ENCODE data around the gene RTN3. TPM values are rescaled to one million over a fixed set of nuclear protein-coding genes. Genes with fewer than 3 reads are reported as not detected.

RTN3 gene
- total RNA-seq, 1 donor from 2014 or later = 45.0 TPM

- H3K4me1 ChIP-seq = peaks cover 17% of the 10 kb centered on the region
- no peaks in the 10 kb centered on the region for H3K36me3 ChIP-seq
- intact Hi-C loops (cut with micrococcal nuclease) = no loop called here
- TF ChIP-seq CTCF (IDR thresholded peaks at IDR 0.05; ENCODE audit: borderline replicate concordance) = no peak
- no peaks in the 10 kb centered on the region for H3K9me3 ChIP-seq (replicated peaks)
- no peak for DNase-seq
- H3K4me3 ChIP-seq = no peak overlapping the region
- no peak overlapping the region for H3K27ac ChIP-seq (replicated peaks)
- H3K27me3 ChIP-seq (ENCODE audit: low read depth) = no peaks in the 10 kb centered on the region
These were observed 93.9 kb downstream of the RTN3 start for GRCh38 chr11:63775191-63775590.

- Histone ChIP-seq H3K4me1 (peaks cover 14% of the 10 kb centered on the region), H3K36me3 (no peaks in the 10 kb centered on the region), H3K27me3 (ENCODE audit: low read depth) (no peaks in the 10 kb centered on the region), H3K9me3 (replicated peaks) (no peaks in the 10 kb centered on the region), H3K27ac (replicated peaks) (no peak overlapping the region), H3K4me3 (no peak overlapping the region)
- no peak for DNase-seq
- no peak for TF ChIP-seq CTCF (IDR thresholded peaks at IDR 0.05; ENCODE audit: borderline replicate concordance)
- intact Hi-C loops (cut with micrococcal nuclease) = no loop called here
These were observed 97.7 kb downstream of the RTN3 start for GRCh38 chr11:63779039-63779438.

- TF ChIP-seq CTCF (IDR thresholded peaks at IDR 0.05; ENCODE audit: borderline replicate concordance) = no peak
- peaks cover 14% of the 10 kb centered on the region for H3K4me1 ChIP-seq
- H3K9me3 ChIP-seq (replicated peaks) = no peaks in the 10 kb centered on the region
- intact Hi-C loops (cut with micrococcal nuclease) = no loop called here
- H3K27ac ChIP-seq (replicated peaks) = no peak overlapping the region
- no peaks in the 10 kb centered on the region for H3K27me3 ChIP-seq (ENCODE audit: low read depth)
- no peak overlapping the region for H3K4me3 ChIP-seq
- DNase-seq = no peak
- no peaks in the 10 kb centered on the region for H3K36me3 ChIP-seq
These were observed 101.4 kb downstream of the RTN3 start for GRCh38 chr11:63782749-63783148.

- TF ChIP-seq CTCF (IDR thresholded peaks at IDR 0.05; ENCODE audit: borderline replicate concordance) = no peak
- no peaks in the 10 kb centered on the region for H3K9me3 ChIP-seq (replicated peaks)
- H3K4me1 ChIP-seq = peaks cover 7% of the 10 kb centered on the region
- DNase-seq = no peak
- H3K4me3 ChIP-seq = no peak overlapping the region
- no peak overlapping the region for H3K27ac ChIP-seq (replicated peaks)
- intact Hi-C loops (cut with micrococcal nuclease) = no loop called here
- no peaks in the 10 kb centered on the region for H3K27me3 ChIP-seq (ENCODE audit: low read depth)
- H3K36me3 ChIP-seq = no peaks in the 10 kb centered on the region
These were observed 102.8 kb downstream of the RTN3 start for GRCh38 chr11:63783925-63784592.

GRCh38 chr11:63785823-63786222 is 104.5 kb downstream of the RTN3 start:
- intact Hi-C loops (cut with micrococcal nuclease) = no loop called here
- Histone ChIP-seq H3K4me3 (no peak overlapping the region), H3K4me1 (no peaks in the 10 kb centered on the region), H3K36me3 (no peaks in the 10 kb centered on the region), H3K9me3 (replicated peaks) (peaks cover 3% of the 10 kb centered on the region), H3K27ac (replicated peaks) (no peak overlapping the region), H3K27me3 (ENCODE audit: low read depth) (no peaks in the 10 kb centered on the region)
- TF ChIP-seq CTCF (IDR thresholded peaks at IDR 0.05; ENCODE audit: borderline replicate concordance) = no peak
- DNase-seq = no peak

Data from left ventricle myocardium inferior (tissue), 1 donor.